GM12801 (cell line): ENCODE measurements around the gene TXLNA.

ENCODE experiments used
- CTCF ChIP-seq: IDR thresholded peaks from one replicate; pipeline ENCODE4 v1.5.1; 2011; ENCODE audit warnings: control low read depth; ENCODE audit not compliant: insufficient read length; ENCODE audit errors: extremely low read depth

Gene TXLNA

DNA sequence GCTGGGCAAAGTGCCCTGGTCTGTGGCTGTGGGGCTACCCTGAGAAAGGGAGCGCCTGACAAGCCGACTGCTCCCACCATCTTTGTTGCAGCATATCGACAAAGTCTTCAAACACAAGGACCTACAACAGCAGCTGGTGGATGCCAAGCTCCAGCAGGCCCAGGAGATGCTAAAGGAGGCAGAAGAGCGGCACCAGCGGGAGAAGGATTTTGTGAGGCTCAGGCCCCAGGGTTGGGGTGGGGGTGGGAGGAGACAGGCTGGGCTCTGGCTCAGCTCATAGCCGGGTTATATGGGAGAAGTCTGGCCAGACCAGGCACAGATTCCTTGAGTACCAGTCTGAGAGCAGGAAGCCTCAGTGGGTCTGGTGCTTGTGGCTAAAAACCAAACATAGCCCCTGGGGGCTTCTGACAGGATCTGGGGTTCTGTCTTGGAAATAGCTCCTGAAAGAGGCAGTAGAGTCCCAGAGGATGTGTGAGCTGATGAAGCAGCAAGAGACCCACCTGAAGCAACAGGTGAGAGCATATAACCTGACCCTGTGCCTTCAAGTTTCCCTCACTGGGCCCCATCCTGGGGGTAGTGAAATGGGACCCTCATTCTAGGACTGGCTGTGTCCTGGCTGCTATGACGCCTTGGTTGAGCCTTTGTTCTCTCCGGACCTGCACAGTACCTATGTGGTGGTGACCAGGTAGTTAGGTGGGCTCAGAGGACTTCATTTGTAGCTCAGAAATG lies 12.9 kb downstream of the TXLNA start:
- no peak for TF ChIP-seq CTCF

- TF ChIP-seq CTCF = no peak
Measured at GRCh38 chr1:32194984-32195383, 15.5 kb downstream of the TXLNA start.

DNA sequence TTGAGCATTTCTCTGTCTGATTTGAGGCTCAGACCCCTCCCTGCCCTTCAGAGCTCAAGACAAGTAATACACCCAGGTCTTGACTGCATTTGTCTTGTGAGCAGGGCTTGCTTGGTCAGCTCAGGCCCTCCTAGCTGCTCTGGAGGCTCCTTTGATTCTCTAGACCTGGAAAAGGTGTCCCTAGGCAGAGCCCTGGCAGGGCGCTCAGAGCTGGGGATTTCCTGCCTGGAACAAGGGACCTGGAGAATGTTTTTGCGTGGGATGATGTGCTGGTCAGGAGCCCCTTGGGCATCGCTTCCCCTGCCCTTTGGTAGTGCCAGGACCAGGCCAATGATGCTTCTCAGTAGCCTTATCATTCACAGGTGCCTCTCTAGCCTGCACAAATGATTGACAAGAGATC lies 16.1 kb downstream of the TXLNA start:
- TF ChIP-seq CTCF = no peak

DNA sequence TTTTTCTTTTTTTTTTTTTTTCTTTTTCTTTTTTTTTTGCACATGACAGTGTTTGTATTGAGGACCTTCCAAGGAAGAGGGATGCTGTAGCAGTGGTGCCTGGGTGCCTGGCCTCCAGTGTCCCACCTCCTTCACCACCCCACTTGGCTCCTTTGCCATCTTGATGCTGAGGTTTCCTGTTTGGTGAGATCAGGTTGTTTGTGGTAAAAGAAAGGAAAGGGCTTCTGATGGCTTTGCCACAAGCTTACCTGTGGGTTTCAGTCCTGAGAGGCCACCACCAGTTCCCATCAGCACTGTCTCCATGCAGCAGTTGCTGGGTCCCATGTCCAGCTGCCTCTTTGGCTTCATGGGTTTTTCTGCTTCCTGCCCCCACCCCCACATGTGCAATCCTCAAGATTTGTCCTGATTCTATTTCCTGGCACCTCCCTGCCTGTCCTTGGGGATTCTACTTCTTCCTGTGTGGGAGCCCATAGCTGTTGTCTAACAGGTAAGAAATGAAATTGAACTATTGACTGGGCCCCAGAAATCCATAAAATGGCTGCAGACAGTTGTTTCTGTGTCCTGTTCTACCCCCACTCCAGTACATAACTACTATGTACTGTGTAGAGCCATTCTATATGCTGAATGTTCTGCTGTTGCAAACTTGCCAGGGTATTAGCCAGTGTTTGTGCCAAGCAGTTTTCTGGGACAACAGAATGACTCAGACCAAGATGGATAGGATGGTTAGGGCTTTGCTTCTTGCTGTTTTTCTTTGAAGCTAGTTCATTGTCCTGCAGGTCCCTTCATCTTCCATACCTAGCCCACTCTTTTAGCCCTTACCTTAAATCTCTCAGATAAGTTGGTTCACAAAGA lies 16.7 kb downstream of the TXLNA start:
- no peak for TF ChIP-seq CTCF

- no peak for TF ChIP-seq CTCF
Measured at GRCh38 chr1:32197074-32197473, 17.6 kb downstream of the TXLNA start.

DNA sequence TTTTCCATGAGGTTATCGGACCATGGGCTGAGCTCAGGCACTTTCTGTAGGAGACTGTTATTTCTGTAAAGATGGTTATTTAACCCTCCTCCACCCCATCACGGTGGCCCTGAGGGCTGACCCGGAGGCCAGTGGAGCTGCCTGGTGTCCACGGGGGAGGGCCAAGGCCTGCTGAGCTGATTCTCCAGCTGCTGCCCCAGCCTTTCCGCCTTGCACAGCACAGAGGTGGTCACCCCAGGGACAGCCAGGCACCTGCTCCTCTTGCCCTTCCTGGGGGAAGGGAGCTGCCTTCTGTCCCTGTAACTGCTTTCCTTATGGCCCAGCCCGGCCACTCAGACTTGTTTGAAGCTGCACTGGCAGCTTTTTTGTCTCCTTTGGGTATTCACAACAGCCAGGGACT lies 18.4 kb downstream of the TXLNA start:
- no peak for TF ChIP-seq CTCF

- no peak for TF ChIP-seq CTCF
Measured at GRCh38 chr1:32198237-32199042, 19.0 kb downstream of the TXLNA start.
